HAP-1 (cell line): ENCODE measurements around the gene BPGM.
"Not testable (repeated sequence)": the region's sequence is repeated elsewhere in the genome, so short reads cannot be mapped to it uniquely, and the experiment has no call there.

Source experiments
- DNase-seq, 2 experiments: peaks; one replicate each; pipeline ENCODE4 v3.0.0-alpha.2; 2016 to 2020; ENCODE audit warnings: low spot score in 2 of 2
- H3K27me3 ChIP-seq: fragments of 250-450 bp; sonication (Bioruptor Pico); 2 replicates; pipeline ENCODE4 v1.5.1; 2020; ENCODE audit warnings: low read depth, mild to moderate bottlenecking, moderate library complexity
- H3K36me3 ChIP-seq: fragments of 250-450 bp; sonication (Bioruptor Pico); replicated peaks from 2 replicates; pipeline ENCODE4 v1.5.1; 2020; ENCODE audit warnings: mild to moderate bottlenecking
- H3K4me1 ChIP-seq: fragments of 250-450 bp; sonication (Bioruptor Pico); 2 replicates; pipeline ENCODE4 v1.5.1; 2020; ENCODE audit warnings: mild to moderate bottlenecking
- H3K4me3 ChIP-seq: fragments of 250-450 bp; sonication (Bioruptor Pico); 2 replicates; pipeline ENCODE4 v1.5.1; 2020; ENCODE audit warnings: mild to moderate bottlenecking, moderate library complexity
- H3K9me3 ChIP-seq: fragments of 250-450 bp; sonication (Bioruptor Pico); 2 replicates; pipeline ENCODE4 v1.5.1; 2020; ENCODE audit warnings: mild to moderate bottlenecking, moderate library complexity
- in situ Hi-C: fragments of 300-500 bp; cut with MboI; formaldehyde crosslinking; loops from 3 replicates; pipeline ENCODE4 v1.14.3; 2020; ENCODE audit warnings: low sequenced_read_pairs, inconsistent platforms, mixed read lengths

BPGM gene

GRCh38 chr7:134639683-134640279, 6.9 kb upstream of the BPGM start:
- no peaks in the 10 kb centered on the region for H3K9me3 ChIP-seq
- no peaks in the 10 kb centered on the region for H3K4me1 ChIP-seq
- peaks cover 5% of the 10 kb centered on the region for H3K27me3 ChIP-seq
- H3K36me3 ChIP-seq: no peaks in the 10 kb centered on the region
- no peak for DNase-seq
- in situ Hi-C loops: no loop called here
- no peak overlapping the region for H3K4me3 ChIP-seq

DNA sequence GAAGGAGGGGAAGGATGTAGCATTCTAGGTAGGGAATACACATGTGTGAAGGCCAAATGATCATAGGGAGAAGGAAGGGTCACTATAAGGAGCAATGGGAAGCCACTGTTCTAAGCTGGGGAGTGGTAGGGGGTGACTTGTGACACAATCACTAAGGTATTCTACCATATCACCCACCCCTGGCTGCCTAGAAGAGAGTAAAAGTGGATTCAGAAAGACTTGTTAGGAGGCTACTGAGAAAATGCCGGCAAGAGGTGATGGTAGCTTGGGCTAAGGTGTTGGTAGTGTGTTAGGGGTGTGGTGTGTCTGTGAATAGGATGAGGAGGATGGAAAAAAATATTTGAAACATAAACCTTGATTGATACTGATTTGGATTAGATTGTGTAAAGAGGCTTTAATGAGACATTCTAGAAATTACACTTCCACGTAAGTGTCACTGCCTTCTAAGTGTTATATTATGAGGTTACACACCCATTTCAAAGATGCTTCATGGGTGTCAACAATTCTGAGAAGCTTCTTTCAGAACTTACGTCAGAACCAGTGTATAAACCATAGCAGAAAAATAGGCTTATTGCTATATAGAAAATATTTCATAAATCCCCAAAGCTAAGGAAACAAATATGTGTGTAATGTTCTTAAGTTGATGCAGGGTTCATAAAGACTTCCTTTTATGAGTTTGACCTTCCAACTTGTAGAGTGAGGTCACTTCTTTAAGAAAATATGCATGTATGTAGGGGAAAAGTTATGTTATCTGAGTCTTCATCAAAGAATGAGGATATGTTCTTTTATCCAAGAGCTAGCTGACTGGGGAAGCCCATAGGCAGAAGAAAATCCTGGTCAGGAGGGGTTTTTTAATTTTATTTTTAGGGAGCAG, 5.6 kb upstream of the BPGM start:
- H3K9me3 ChIP-seq: no peaks in the 10 kb centered on the region
- DNase-seq: no peak
- no peaks in the 10 kb centered on the region for H3K36me3 ChIP-seq
- H3K4me3 ChIP-seq: no peak overlapping the region
- in situ Hi-C loops: no loop called here
- peaks cover 10% of the 10 kb centered on the region for H3K4me1 ChIP-seq
- H3K27me3 ChIP-seq: peaks cover 5% of the 10 kb centered on the region

GRCh38 chr7:134641981-134642380, 4.7 kb upstream of the BPGM start:
- H3K36me3 ChIP-seq, H3K4me1 ChIP-seq, H3K4me3 ChIP-seq, in situ Hi-C loops, H3K9me3 ChIP-seq, H3K27me3 ChIP-seq, DNase-seq: not testable (repeated sequence)

GRCh38 chr7:134643131-134643530, 3.5 kb upstream of the BPGM start:
- H3K27me3 ChIP-seq: peaks cover 5% of the 10 kb centered on the region
- no peak for DNase-seq
- H3K4me1 ChIP-seq: peaks cover 14% of the 10 kb centered on the region
- H3K9me3 ChIP-seq: no peaks in the 10 kb centered on the region
- in situ Hi-C loops: no loop called here
- no peaks in the 10 kb centered on the region for H3K36me3 ChIP-seq
- H3K4me3 ChIP-seq: no peak overlapping the region

- H3K4me3 ChIP-seq: peak overlapping the region; percentile 59
- DNase-seq: no peak
- in situ Hi-C loops: no loop called here
These were observed 1.2 kb upstream of the BPGM start for GRCh38 chr7:134645478-134645877.

GRCh38 chr7:134645935-134646334, 718 bp upstream of the BPGM start:
- in situ Hi-C loops: no loop called here
- Histone ChIP-seq H3K4me3 (peak overlapping the region; percentile 59), H3K9me3 (no peaks in the 10 kb centered on the region), H3K4me1 (peaks cover 23% of the 10 kb centered on the region), H3K27me3 (no peaks in the 10 kb centered on the region), H3K36me3 (no peaks in the 10 kb centered on the region)
- DNase-seq: no peak

More at GRCh38 chr7:134645478-134645877, 1.2 kb upstream of the BPGM start:
- Histone ChIP-seq H3K9me3 (no peaks in the 10 kb centered on the region), H3K36me3 (no peaks in the 10 kb centered on the region), H3K27me3 (no peaks in the 10 kb centered on the region), H3K4me1 (peaks cover 23% of the 10 kb centered on the region)

GRCh38 chr7:134648456-134648855, 1.8 kb downstream of the BPGM start:
- in situ Hi-C loops: no loop called here
- H3K9me3 ChIP-seq: no peaks in the 10 kb centered on the region
- no peaks in the 10 kb centered on the region for H3K27me3 ChIP-seq
- peaks cover 23% of the 10 kb centered on the region for H3K4me1 ChIP-seq
- no peak for DNase-seq
- H3K4me3 ChIP-seq: no peak overlapping the region
- H3K36me3 ChIP-seq: no peaks in the 10 kb centered on the region

- DNase-seq: no peak
- Histone ChIP-seq H3K4me3 (no peak overlapping the region), H3K27me3 (no peaks in the 10 kb centered on the region), H3K36me3 (no peaks in the 10 kb centered on the region), H3K9me3 (no peaks in the 10 kb centered on the region), H3K4me1 (peaks cover 23% of the 10 kb centered on the region)
- in situ Hi-C loops: no loop called here
These were observed 2.6 kb downstream of the BPGM start for GRCh38 chr7:134649226-134649775.

DNA sequence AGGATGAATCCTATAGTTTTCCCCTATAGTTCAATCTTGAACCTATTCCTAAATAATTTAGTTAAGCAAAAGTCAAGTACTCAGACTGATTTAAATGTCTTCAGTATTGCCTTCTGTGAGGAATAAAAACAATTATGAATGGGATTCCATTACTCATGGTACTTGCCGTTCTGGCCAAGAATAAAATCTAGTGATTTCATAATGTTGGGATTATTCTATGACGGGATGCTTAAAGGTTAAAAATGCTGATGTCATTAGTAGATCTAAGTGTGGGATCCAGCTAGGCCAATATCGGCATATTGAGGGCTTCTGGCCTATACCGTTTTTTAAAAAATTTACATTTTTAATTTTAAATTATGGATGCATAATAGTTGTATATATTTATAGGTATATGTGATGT, 5.3 kb downstream of the BPGM start:
- peaks cover 14% of the 10 kb centered on the region for H3K4me1 ChIP-seq
- in situ Hi-C loops: no loop called here

GRCh38 chr7:134654104-134654775, 7.6 kb downstream of the BPGM start:
- Histone ChIP-seq H3K36me3 (no peaks in the 10 kb centered on the region), H3K4me1 (peaks cover 3% of the 10 kb centered on the region), H3K27me3 (no peaks in the 10 kb centered on the region), H3K9me3 (no peaks in the 10 kb centered on the region), H3K4me3 (no peak overlapping the region)
- in situ Hi-C loops: no loop called here
- no peak for DNase-seq

More for the DNA sequence above, 5.3 kb downstream of the BPGM start:
- H3K9me3 ChIP-seq: no peaks in the 10 kb centered on the region
- DNase-seq: no peak
- no peaks in the 10 kb centered on the region for H3K27me3 ChIP-seq
- no peaks in the 10 kb centered on the region for H3K36me3 ChIP-seq
- no peak overlapping the region for H3K4me3 ChIP-seq

- Histone ChIP-seq H3K9me3 (no peaks in the 10 kb centered on the region), H3K36me3 (no peaks in the 10 kb centered on the region), H3K4me3 (no peak overlapping the region), H3K27me3 (no peaks in the 10 kb centered on the region), H3K4me1 (no peaks in the 10 kb centered on the region)
- in situ Hi-C loops: no loop called here
- no peak for DNase-seq
These were observed 10.9 kb downstream of the BPGM start for GRCh38 chr7:134657526-134657925.

DNA sequence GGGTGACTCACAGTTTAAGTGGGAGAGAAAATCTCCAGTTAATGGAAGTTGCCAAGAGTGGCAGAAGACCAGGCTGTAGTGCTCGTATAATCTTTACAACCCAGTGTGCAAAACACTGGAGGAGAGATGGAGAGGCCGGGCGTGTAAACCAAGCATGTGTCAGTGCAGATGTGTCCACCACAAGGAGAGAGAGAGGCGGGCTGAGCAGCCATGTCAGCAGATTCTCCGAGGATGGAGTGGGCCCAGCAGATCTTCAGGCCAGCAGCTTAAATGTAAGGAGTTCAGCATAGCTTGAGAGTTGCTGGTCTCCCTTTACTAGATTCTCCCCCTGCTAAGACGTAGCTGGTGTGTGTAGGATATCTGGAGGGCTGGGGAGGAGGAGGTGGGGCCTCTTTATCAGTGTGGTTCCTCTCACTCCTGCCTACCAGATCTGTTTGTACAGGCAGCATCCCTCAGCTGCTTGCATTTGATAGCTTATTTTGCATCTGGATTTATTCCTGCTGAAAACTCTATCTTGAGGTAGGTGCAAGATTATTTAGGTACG, 13.7 kb downstream of the BPGM start:
- H3K4me3 ChIP-seq: no peak overlapping the region

DNA sequence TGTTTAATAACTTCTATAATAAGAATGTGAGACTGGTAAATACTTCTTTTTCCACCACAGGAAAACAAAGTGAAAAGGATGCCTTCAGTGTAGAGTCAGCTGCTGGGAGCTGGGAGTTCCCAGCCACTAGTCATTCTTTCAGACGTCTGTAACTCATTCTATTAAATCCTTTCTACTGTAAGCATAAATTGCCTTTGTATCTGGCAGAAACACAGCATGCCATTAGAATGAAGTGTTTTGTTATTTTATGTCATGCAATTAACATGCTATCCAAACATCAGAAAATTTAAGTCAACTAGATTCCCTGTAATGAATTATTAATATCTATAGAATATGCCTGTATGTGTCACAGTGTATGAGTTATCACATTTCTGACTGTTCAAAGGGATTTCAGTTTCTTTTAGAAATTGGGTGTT, 14.3 kb downstream of the BPGM start:
- Histone ChIP-seq H3K4me1 (no peaks in the 10 kb centered on the region), H3K27me3 (no peaks in the 10 kb centered on the region), H3K9me3 (no peaks in the 10 kb centered on the region), H3K4me3 (no peak overlapping the region), H3K36me3 (no peaks in the 10 kb centered on the region)
- DNase-seq: no peak
- in situ Hi-C loops: no loop called here

More for the DNA sequence above, 13.7 kb downstream of the BPGM start:
- H3K4me1 ChIP-seq: no peaks in the 10 kb centered on the region
- DNase-seq: no peak
- in situ Hi-C loops: no loop called here
- no peaks in the 10 kb centered on the region for H3K27me3 ChIP-seq
- H3K36me3 ChIP-seq: no peaks in the 10 kb centered on the region
- H3K9me3 ChIP-seq: no peaks in the 10 kb centered on the region
